Peyer's patch (tissue), 4 donors: Measurements from ENCODE around the gene SPAG4. TPM values are rescaled to one million over a fixed set of nuclear protein-coding genes. Genes with fewer than 3 reads are reported as not detected.

Experiments
- DNase-seq, 3 donors: peaks; one replicate each; pipeline ENCODE4 v3.0.0-alpha.2; 2017 to 2019
- H3K27ac ChIP-seq, 4 donors: fragments of 200-600 bp; sonication (generic); one replicate each; pipeline ENCODE4 v1.5.1; 2016 to 2019
- H3K27me3 ChIP-seq, 2 donors: fragments of 200-600 bp; sonication (generic); one replicate each; pipeline ENCODE4 v1.5.1; 2019
- H3K36me3 ChIP-seq, 3 donors: fragments of 200-600 bp; sonication (generic); one replicate each; pipeline ENCODE4 v1.5.1; 2016 to 2019
- H3K4me1 ChIP-seq, 4 donors: fragments of 200-600 bp; sonication (generic); one replicate each; pipeline ENCODE4 v1.5.1; 2016 to 2019
- H3K4me3 ChIP-seq, 4 donors: fragments of 200-600 bp; sonication (generic); 1 replicate in 3 of 4; 2 replicates in 1 of 4; pipeline ENCODE4 v1.5.1; 2016 to 2019; ENCODE audit warnings: mild to moderate bottlenecking in 1 of 4
- H3K9me3 ChIP-seq, 4 donors: fragments of 200-600 bp; sonication (generic); one replicate each; pipeline ENCODE4 v1.5.1; 2016 to 2019; ENCODE audit warnings: mild to moderate bottlenecking in 1 of 4
- CTCF ChIP-seq, 6 experiments: fragments of 450-650 bp in 4 of 6; fragments of 200-600 bp in 2 of 6; sonication (generic) in 1 of 6; IDR thresholded peaks; one replicate each; pipeline ENCODE4 v1.5.1; 2017 to 2019; ENCODE audit warnings: antibody characterized with exemption in 6 of 6, mild to moderate bottlenecking in 3 of 6, moderate library complexity in 1 of 6
- POLR2A ChIP-seq, 2 donors: fragments of 450-650 bp; IDR thresholded peaks; one replicate each; pipeline ENCODE4 v1.5.1; 2017; ENCODE audit warnings: antibody characterized with exemption in 2 of 2, mild to moderate bottlenecking in 2 of 2, moderate library complexity in 2 of 2
- total RNA-seq, 4 donors: library from RNA; depleted of rRNA; stranded (reverse); fragments of >200 nt; gene quantifications; one replicate each; pipeline ENCODE4 v1.1.0, GENCODE V29; 2016

SPAG4 gene
- total RNA-seq, 4 donors from 2014 or later = 10.7 to 28.1 TPM; not detected in 2

GRCh38 chr20:35627121-35627520 is 11.5 kb downstream of the SPAG4 start:
- TF ChIP-seq CTCF (IDR thresholded peaks at IDR 0.05) (no peak), POLR2A (IDR thresholded peaks at IDR 0.05) (no peak)
- Histone ChIP-seq H3K27ac (no peak overlapping the region), H3K27me3 (no peaks in the 10 kb centered on the region), H3K4me3 (no peak overlapping the region), H3K9me3 (no peaks in the 10 kb centered on the region), H3K36me3 (peaks cover 0 to 68% (median 0%) of the 10 kb centered on the region in 3 donors), H3K4me1 (no peaks in the 10 kb centered on the region)
- DNase-seq = no peak

DNA sequence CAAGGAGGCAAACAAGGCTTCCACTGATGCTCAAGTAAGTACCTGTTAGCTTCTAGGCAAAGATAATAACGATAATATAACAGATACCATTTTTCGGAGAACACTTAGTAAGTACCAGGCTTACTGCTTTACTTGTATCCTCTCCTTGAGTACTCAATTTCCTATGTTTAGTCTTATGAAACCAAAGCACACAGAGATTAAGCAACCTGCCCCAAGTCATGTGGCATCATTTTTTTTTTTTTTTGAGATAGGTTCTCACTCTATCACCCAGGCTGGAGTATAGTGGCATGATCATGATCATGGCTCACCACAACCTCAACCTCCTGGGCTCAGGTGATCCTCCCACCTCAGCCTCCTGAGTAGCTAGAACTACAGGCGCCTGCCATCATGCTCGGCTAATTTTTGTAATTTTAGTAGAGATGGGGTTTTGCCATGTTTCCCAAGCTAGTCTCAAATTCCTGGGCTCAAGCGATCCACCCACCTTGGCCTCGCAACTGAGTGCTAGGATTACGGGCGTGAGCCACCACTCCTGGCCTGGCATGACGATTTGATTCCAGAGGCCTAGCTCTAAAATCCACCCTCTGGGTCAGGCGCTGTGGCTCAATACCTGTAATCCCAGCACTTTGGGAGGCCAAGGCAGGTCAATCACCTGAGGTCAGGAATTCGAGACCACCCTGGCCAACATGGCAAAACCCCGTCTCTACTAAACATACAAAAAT is 14.0 kb downstream of the SPAG4 start:
- DNase-seq = no peak
- H3K36me3 ChIP-seq = peaks cover 0 to 72% (median 0%) of the 10 kb centered on the region in 3 donors
- no peaks in the 10 kb centered on the region for H3K27me3 ChIP-seq
- no peaks in the 10 kb centered on the region for H3K9me3 ChIP-seq
- H3K4me3 ChIP-seq = no peak overlapping the region
- TF ChIP-seq POLR2A (IDR thresholded peaks at IDR 0.05) (no peak), CTCF (IDR thresholded peaks at IDR 0.05) (no peak)
- H3K27ac ChIP-seq = no peak overlapping the region
- no peaks in the 10 kb centered on the region for H3K4me1 ChIP-seq

GRCh38 chr20:35630636-35631035 is 15.0 kb downstream of the SPAG4 start:
- no peaks in the 10 kb centered on the region for H3K27me3 ChIP-seq
- no peaks in the 10 kb centered on the region for H3K4me1 ChIP-seq
- TF ChIP-seq POLR2A (IDR thresholded peaks at IDR 0.05) = no peak
- TF ChIP-seq CTCF (IDR thresholded peaks at IDR 0.05) = no peak
- H3K27ac ChIP-seq = no peak overlapping the region
- no peak overlapping the region for H3K4me3 ChIP-seq
- peaks cover 0 to 64% (median 0%) of the 10 kb centered on the region in 3 donors for H3K36me3 ChIP-seq
- no peak for DNase-seq
- H3K9me3 ChIP-seq = no peaks in the 10 kb centered on the region

GRCh38 chr20:35632539-35633115 is 17.0 kb downstream of the SPAG4 start:
- TF ChIP-seq POLR2A (IDR thresholded peaks at IDR 0.05) (no peak), CTCF (IDR thresholded peaks at IDR 0.05) (no peak)
- Histone ChIP-seq H3K4me3 (no peak overlapping the region), H3K36me3 (peaks cover 0 to 48% (median 0%) of the 10 kb centered on the region in 3 donors), H3K9me3 (no peaks in the 10 kb centered on the region), H3K4me1 (no peaks in the 10 kb centered on the region), H3K27me3 (no peaks in the 10 kb centered on the region), H3K27ac (no peak overlapping the region)
- no peak for DNase-seq

DNA sequence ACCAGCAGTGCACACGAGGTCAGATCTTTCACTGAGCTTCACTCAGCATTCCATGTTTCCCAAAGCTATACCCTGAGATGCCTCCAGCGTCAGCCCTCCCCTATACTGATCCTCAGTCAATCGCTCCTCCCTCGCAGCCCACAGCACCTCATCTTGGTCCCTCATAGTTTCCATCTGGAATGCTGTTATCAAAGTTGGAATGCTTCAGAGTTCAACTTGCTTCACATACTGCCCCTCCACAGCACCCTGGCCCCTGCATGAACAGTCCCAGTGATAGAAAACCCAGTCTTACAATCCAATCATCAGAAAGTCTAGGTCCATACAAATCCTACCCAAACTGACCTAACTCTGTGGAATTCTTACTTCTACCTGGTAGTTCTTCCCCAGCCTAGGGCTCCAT is 20.0 kb downstream of the SPAG4 start:
- H3K27ac ChIP-seq = no peak overlapping the region
- H3K4me3 ChIP-seq = no peak overlapping the region
- peaks cover 0 to 5% (median 0%) of the 10 kb centered on the region in 4 donors for H3K4me1 ChIP-seq
- peaks cover 0 to 21% (median 0%) of the 10 kb centered on the region in 3 donors for H3K36me3 ChIP-seq
- no peak for DNase-seq
- no peaks in the 10 kb centered on the region for H3K9me3 ChIP-seq
- no peak for TF ChIP-seq POLR2A (IDR thresholded peaks at IDR 0.05)
- TF ChIP-seq CTCF (IDR thresholded peaks at IDR 0.05) = no peak
- no peaks in the 10 kb centered on the region for H3K27me3 ChIP-seq
